ENCODE data around the gene CTNND2. TPM values are rescaled to one million over a fixed set of nuclear protein-coding genes. Genes with fewer than 3 reads are reported as not detected.

Gene CTNND2
- polyA plus RNA-seq, 1 of the 3 experiments (the other 2 are of a cell fraction): not detected

GRCh38 chr5:11306365-11306764 lies 597.9 kb downstream of the CTNND2 start (continued):
- TF ChIP-seq SMC3 (IDR thresholded peaks at IDR 0.05; ENCODE audit: low read depth, low read length) (no peak), ELF1 (IDR thresholded peaks at IDR 0.05) (no peak), MEF2A (IDR thresholded peaks at IDR 0.05; ENCODE audit: borderline replicate concordance, low read depth) (no peak), RCOR1 (IDR thresholded peaks at IDR 0.05; ENCODE audit: low read length) (no peak)

GRCh38 chr5:11305245-11305644 lies 599.0 kb downstream of the CTNND2 start:
- whole genome bisulfite sequencing (ENCODE audit: low lambda C conversion rate): 0% methylated on average over 3 of the region's 3 CpGs
- Histone ChIP-seq H3K27me3 (ENCODE audit: insufficient read depth) (no peaks in the 10 kb centered on the region), H3K9ac (no peak overlapping the region), H3K9me2 (no peaks in the 10 kb centered on the region), H3K9me3 (no peaks in the 10 kb centered on the region), H4K20me1 (ENCODE audit: insufficient read depth) (no peaks in the 10 kb centered on the region), H3K27ac (ENCODE audit: low read depth in 2 of 2, low read length in 1 of 2) (no peak overlapping the region), H3F3A (replicated peaks; ENCODE audit: insufficient read depth) (no peaks in the 10 kb centered on the region), H3K4me2 (no peak overlapping the region), H2AFZ (ENCODE audit: low read depth) (no peak overlapping the region), H3K4me1 (ENCODE audit: control insufficient read depth in 1 of 2, insufficient read depth in 2 of 2, low read depth in 1 of 2, low read length in 1 of 2) (no peaks in the 10 kb centered on the region), H3K36me3 (replicated peaks in 1 of 2; ENCODE audit: control insufficient read depth in 1 of 2, insufficient read depth in 2 of 2, low read length in 1 of 2) (no peaks in the 10 kb centered on the region), H3K4me3 (ENCODE audit: low read depth in 2 of 2, low read length in 1 of 2) (no peak overlapping the region), H3K79me2 (ENCODE audit: insufficient read depth) (no peaks in the 10 kb centered on the region)
- ChIA-PET POLR2A (no interaction called here), CTCF (no interaction called here)
- no peak for DNase-seq
- TF ChIP-seq PBX3 (IDR thresholded peaks at IDR 0.05) (no peak), TAF1 (IDR thresholded peaks at IDR 0.05; ENCODE audit: borderline replicate concordance, low read depth, low read length) (no peak), RFX5 (IDR thresholded peaks at IDR 0.05; ENCODE audit: low read length) (no peak), CTCF (IDR thresholded peaks at IDR 0.05) (no peak), POLR2AphosphoS5 (IDR thresholded peaks at IDR 0.05; ENCODE audit: low read depth, low read length) (no peak), GABPA (IDR thresholded peaks at IDR 0.05; ENCODE audit: low read depth) (no peak), IRF3 (IDR thresholded peaks at IDR 0.05; ENCODE audit: low read depth, low read length) (no peak), TCF12 (IDR thresholded peaks at IDR 0.05) (no peak), NRF1 (IDR thresholded peaks at IDR 0.05; ENCODE audit: low read depth, low read length) (no peak), ELF1 (IDR thresholded peaks at IDR 0.05) (no peak), GATA2 (CRISPR knock-in tag; IDR thresholded peaks at IDR 0.05) (no peak), FOXM1 (IDR thresholded peaks at IDR 0.05; ENCODE audit: low read depth) (no peak), EP300 (IDR thresholded peaks at IDR 0.05; ENCODE audit: borderline replicate concordance in 1 of 2, low read depth in 1 of 2, low read length in 1 of 2) (no peak), SMC3 (IDR thresholded peaks at IDR 0.05; ENCODE audit: low read depth, low read length) (no peak), USF1 (IDR thresholded peaks at IDR 0.05; ENCODE audit: borderline replicate concordance, low read depth) (no peak), ZBTB33 (IDR thresholded peaks at IDR 0.05; ENCODE audit: borderline replicate concordance, low read depth) (no peak), JUND (IDR thresholded peaks at IDR 0.05) (no peak)

Measured in SK-N-SH (cell line).